Effector memory CD4-positive, alpha-beta T cell (primary cell): ENCODE results near the gene CFAP299.

Source experiments
- DNase-seq, 3 donors: peaks; one replicate each; pipeline ENCODE4 v3.0.0-alpha.2; 2020
- H3K27ac ChIP-seq: 2 replicates; pipeline ENCODE4 v1.7.0; 2013; ENCODE audit warnings: mild to moderate bottlenecking, low read length, moderate library complexity; ENCODE audit not compliant: insufficient read depth, poor library complexity, severe bottlenecking
- H3K27me3 ChIP-seq: replicated peaks from 2 replicates; pipeline ENCODE4 v1.7.0; 2013; ENCODE audit warnings: mild to moderate bottlenecking, low read length; ENCODE audit not compliant: insufficient read depth, control insufficient read depth, poor library complexity, severe bottlenecking
- H3K36me3 ChIP-seq: 2 replicates; pipeline ENCODE4 v1.7.0; 2013; ENCODE audit warnings: mild to moderate bottlenecking, low read length, moderate library complexity; ENCODE audit not compliant: control insufficient read depth, insufficient read depth
- H3K4me1 ChIP-seq: 2 replicates; pipeline ENCODE4 v1.7.0; 2013; ENCODE audit warnings: low read length, mild to moderate bottlenecking; ENCODE audit not compliant: control insufficient read depth, insufficient read depth, poor library complexity, severe bottlenecking
- H3K4me3 ChIP-seq: 2 replicates; pipeline ENCODE4 v1.7.0; 2013; ENCODE audit warnings: low read length, low read depth, mild to moderate bottlenecking; ENCODE audit not compliant: insufficient read depth, poor library complexity, severe bottlenecking
- H3K9me3 ChIP-seq: 2 replicates; pipeline ENCODE4 v1.7.0; 2013; ENCODE audit warnings: mild to moderate bottlenecking, low read length, moderate library complexity; ENCODE audit not compliant: control insufficient read depth

CFAP299 gene

GRCh38 chr4:80803337-80803736 lies 467.8 kb downstream of the CFAP299 start:
- no peak overlapping the region for H3K27ac ChIP-seq
- H3K4me1 ChIP-seq: no peaks in the 10 kb centered on the region
- no peak for DNase-seq
- no peak overlapping the region for H3K4me3 ChIP-seq
- H3K27me3 ChIP-seq: no peaks in the 10 kb centered on the region
- no peaks in the 10 kb centered on the region for H3K9me3 ChIP-seq
- H3K36me3 ChIP-seq: no peaks in the 10 kb centered on the region

- Histone ChIP-seq H3K27me3 (no peaks in the 10 kb centered on the region), H3K36me3 (no peaks in the 10 kb centered on the region), H3K4me3 (no peak overlapping the region), H3K9me3 (no peaks in the 10 kb centered on the region), H3K27ac (no peak overlapping the region), H3K4me1 (no peaks in the 10 kb centered on the region)
- no peak for DNase-seq
Observed at GRCh38 chr4:80806472-80806871, 470.9 kb downstream of the CFAP299 start.

- H3K4me3 ChIP-seq: no peak overlapping the region
- H3K4me1 ChIP-seq: no peaks in the 10 kb centered on the region
- no peaks in the 10 kb centered on the region for H3K27me3 ChIP-seq
- no peak overlapping the region for H3K27ac ChIP-seq
- no peaks in the 10 kb centered on the region for H3K9me3 ChIP-seq
- no peak for DNase-seq
- H3K36me3 ChIP-seq: no peaks in the 10 kb centered on the region
Observed at GRCh38 chr4:80809039-80809729, 473.7 kb downstream of the CFAP299 start.

GRCh38 chr4:80811406-80811805 lies 475.9 kb downstream of the CFAP299 start:
- Histone ChIP-seq H3K4me3 (no peak overlapping the region), H3K36me3 (no peaks in the 10 kb centered on the region)
- no peak for DNase-seq

GRCh38 chr4:80812145-80812544 lies 476.6 kb downstream of the CFAP299 start:
- H3K4me3 ChIP-seq: no peak overlapping the region
- H3K9me3 ChIP-seq: no peaks in the 10 kb centered on the region
- H3K27me3 ChIP-seq: no peaks in the 10 kb centered on the region
- DNase-seq: no peak
- H3K4me1 ChIP-seq: no peaks in the 10 kb centered on the region
- no peak overlapping the region for H3K27ac ChIP-seq
- no peaks in the 10 kb centered on the region for H3K36me3 ChIP-seq

More at GRCh38 chr4:80811406-80811805, 475.9 kb downstream of the CFAP299 start:
- Histone ChIP-seq H3K4me1 (no peaks in the 10 kb centered on the region), H3K27ac (no peak overlapping the region), H3K9me3 (no peaks in the 10 kb centered on the region), H3K27me3 (no peaks in the 10 kb centered on the region)

- no peaks in the 10 kb centered on the region for H3K27me3 ChIP-seq
- no peak overlapping the region for H3K27ac ChIP-seq
- no peaks in the 10 kb centered on the region for H3K36me3 ChIP-seq
- H3K4me1 ChIP-seq: no peaks in the 10 kb centered on the region
- H3K4me3 ChIP-seq: no peak overlapping the region
- no peaks in the 10 kb centered on the region for H3K9me3 ChIP-seq
- no peak for DNase-seq
Observed at GRCh38 chr4:80814266-80814665, 478.7 kb downstream of the CFAP299 start.

GRCh38 chr4:80831383-80832361 lies 496.1 kb downstream of the CFAP299 start:
- H3K9me3 ChIP-seq: no peaks in the 10 kb centered on the region
- no peaks in the 10 kb centered on the region for H3K36me3 ChIP-seq
- no peaks in the 10 kb centered on the region for H3K4me1 ChIP-seq
- DNase-seq: no peak
- no peaks in the 10 kb centered on the region for H3K27me3 ChIP-seq
- no peak overlapping the region for H3K4me3 ChIP-seq
- H3K27ac ChIP-seq: no peak overlapping the region

GRCh38 chr4:80839281-80839680 lies 503.8 kb downstream of the CFAP299 start:
- Histone ChIP-seq H3K36me3 (no peaks in the 10 kb centered on the region), H3K27me3 (no peaks in the 10 kb centered on the region), H3K4me1 (peaks cover 10% of the 10 kb centered on the region), H3K9me3 (no peaks in the 10 kb centered on the region), H3K27ac (no peak overlapping the region), H3K4me3 (no peak overlapping the region)
- DNase-seq: no peak

GRCh38 chr4:80839792-80840191 lies 504.3 kb downstream of the CFAP299 start:
- H3K4me3 ChIP-seq: no peak overlapping the region
- H3K27me3 ChIP-seq: no peaks in the 10 kb centered on the region
- DNase-seq: no peak
- H3K9me3 ChIP-seq: no peaks in the 10 kb centered on the region
- no peak overlapping the region for H3K27ac ChIP-seq
- no peaks in the 10 kb centered on the region for H3K36me3 ChIP-seq
- peaks cover 10% of the 10 kb centered on the region for H3K4me1 ChIP-seq

- no peak for DNase-seq
- Histone ChIP-seq H3K4me1 (peaks cover 10% of the 10 kb centered on the region), H3K36me3 (no peaks in the 10 kb centered on the region), H3K4me3 (no peak overlapping the region), H3K9me3 (no peaks in the 10 kb centered on the region), H3K27ac (no peak overlapping the region), H3K27me3 (no peaks in the 10 kb centered on the region)
Observed at GRCh38 chr4:80840396-80840795, 504.9 kb downstream of the CFAP299 start.
